Activated B cell treated with CpG ODN at 0.5 μM for 24 hours (primary cell): ENCODE data around the gene AMBP. TPM values are rescaled to one million over a fixed set of nuclear protein-coding genes. Genes with fewer than 3 reads are reported as not detected.
A peak's percentile ranks its signal among the peaks of the same experiment; 100 is the strongest.
"Not testable (repeated sequence)": the region's sequence is repeated elsewhere in the genome, so short reads cannot be mapped to it uniquely, and the experiment has no call there.

Source experiments
- ATAC-seq: fragments of 200-7000 bp; cut with Tn5 transposase; one replicate; pipeline ENCODE4 v1.10.0; 2021; ENCODE audit warnings: low read depth, mild to moderate bottlenecking, moderate library complexity
- CTCF ChIA-PET: fragments of 350-600 bp; sonication (Branson Sonifier 250); formaldehyde crosslinking; loops from one replicate; lab custom pipeline; 2021; ENCODE audit warnings: antibody characterized with exemption; lab: Charles Lee
- POLR2A ChIA-PET: fragments of 350-600 bp; sonication (Branson Sonifier 250); formaldehyde crosslinking; loops from one replicate; lab custom pipeline; 2021; ENCODE audit warnings: antibody characterized with exemption; lab: Charles Lee
- DNase-seq: peaks from one replicate; pipeline ENCODE4 v3.0.0; 2022
- H3K27ac Mint-ChIP-seq: one replicate; pipeline ENCODE4 v1.8.0; 2020; ENCODE audit warnings: mixed read lengths
- H3K27me3 Mint-ChIP-seq: one replicate; pipeline ENCODE4 v1.8.0; 2021; ENCODE audit warnings: mixed read lengths
- H3K36me3 Mint-ChIP-seq: one replicate; pipeline ENCODE4 v1.8.0; 2021; ENCODE audit warnings: low read depth, mixed read lengths
- H3K4me1 Mint-ChIP-seq: one replicate; pipeline ENCODE4 v1.8.0; 2021; ENCODE audit warnings: mixed read lengths
- H3K4me3 Mint-ChIP-seq: one replicate; pipeline ENCODE4 v1.8.0; 2020; ENCODE audit warnings: mild to moderate bottlenecking, mixed read lengths
- H3K9me3 Mint-ChIP-seq: one replicate; pipeline ENCODE4 v1.8.0; 2020; ENCODE audit warnings: mixed read lengths
- CTCF ChIP-seq: fragments of 200-600 bp; IDR thresholded peaks from one replicate; pipeline ENCODE4 v1.8.0; 2022; ENCODE audit warnings: antibody characterized with exemption, mild to moderate bottlenecking
- intact Hi-C: fragments of 100-400 bp; cut with micrococcal nuclease; formaldehyde crosslinking; loops from one replicate; pipeline ENCODE4 v1.15.1; 2024
- total RNA-seq: library from RNA; stranded (reverse); gene quantifications from 2 replicates; pipeline ENCODE4 v1.2.3, GENCODE V29; 2022

AMBP gene
- total RNA-seq, 1 donor from 2014 or later: not detected

GRCh38 chr9:114085387-114085789 lies 7.3 kb upstream of the AMBP start:
- intact Hi-C loops: no loop called here
- no peak overlapping the region for H3K4me3 Mint-ChIP-seq
- ChIA-PET CTCF (no interaction called here), POLR2A (no interaction called here)
- H3K9me3 Mint-ChIP-seq: no peaks in the 10 kb centered on the region
- H3K36me3 Mint-ChIP-seq: no peaks in the 10 kb centered on the region
- peaks cover 4% of the 10 kb centered on the region for H3K27me3 Mint-ChIP-seq
- no peak for TF ChIP-seq CTCF
- H3K4me1 Mint-ChIP-seq: no peaks in the 10 kb centered on the region
- no peak overlapping the region for H3K27ac Mint-ChIP-seq
- DNase-seq: no peak
- no peak for ATAC-seq

GRCh38 chr9:114084282-114085073 lies 6.4 kb upstream of the AMBP start:
- Mint-ChIP-seq H3K4me3 (no peak overlapping the region), H3K27ac (no peak overlapping the region), H3K36me3 (no peaks in the 10 kb centered on the region), H3K27me3 (peaks cover 3% of the 10 kb centered on the region), H3K9me3 (no peaks in the 10 kb centered on the region), H3K4me1 (no peaks in the 10 kb centered on the region)
- ATAC-seq (no peak), DNase-seq (no peak)
- ChIA-PET POLR2A (no interaction called here), CTCF (interaction anchor here (0.9 to 3.0 kb wide), 2 partner anchors 17 to 206 kb away, joined by 3 to 22 read pairs; no protein-coding TSS in a partner anchor)
- no peak for TF ChIP-seq CTCF
- intact Hi-C loops: no loop called here

GRCh38 chr9:114083666-114084065 lies 5.6 kb upstream of the AMBP start:
- H3K27ac Mint-ChIP-seq: no peak overlapping the region
- DNase-seq: no peak
- H3K27me3 Mint-ChIP-seq: peaks cover 2% of the 10 kb centered on the region
- H3K36me3 Mint-ChIP-seq: no peaks in the 10 kb centered on the region
- H3K9me3 Mint-ChIP-seq: no peaks in the 10 kb centered on the region
- no peak for ATAC-seq
- no peak for TF ChIP-seq CTCF
- H3K4me3 Mint-ChIP-seq: no peak overlapping the region
- intact Hi-C loops: no loop called here
- CTCF ChIA-PET: interaction anchor here (3.0 kb wide), 1 partner anchor 207 kb away, joined by 22 read pairs; no protein-coding TSS in a partner anchor
- POLR2A ChIA-PET: no interaction called here
- no peaks in the 10 kb centered on the region for H3K4me1 Mint-ChIP-seq

DNA sequence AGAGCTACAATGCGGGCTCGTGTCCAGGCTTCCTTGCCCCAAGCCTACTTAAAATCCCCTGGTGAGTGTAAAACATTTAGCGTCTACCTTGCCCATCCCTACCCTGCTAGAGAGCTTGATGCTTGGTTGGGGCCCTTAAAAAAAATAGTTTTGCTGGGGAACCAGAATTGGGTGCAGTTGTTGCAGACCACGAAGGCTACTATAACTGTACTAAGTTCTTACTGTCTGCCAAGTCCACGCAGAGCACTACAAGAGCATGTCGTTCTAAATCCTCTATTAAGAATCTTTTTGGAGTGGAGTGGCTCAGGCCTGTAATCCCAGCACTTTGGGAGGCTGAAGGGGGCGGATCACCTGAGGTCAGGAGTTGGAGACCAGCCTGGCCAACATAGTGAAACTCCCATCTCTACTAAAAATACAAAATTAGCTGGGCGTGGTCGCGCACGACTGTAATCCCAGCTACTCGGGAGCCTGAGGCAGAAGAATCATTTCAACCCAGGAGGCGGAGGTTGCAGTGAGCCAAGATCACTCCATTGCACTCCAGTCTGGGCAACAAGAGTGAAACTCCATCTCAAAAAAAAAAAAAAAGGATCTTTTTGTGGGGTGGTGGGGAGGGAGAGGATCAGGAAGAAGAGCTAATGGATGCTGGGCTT lies 4.8 kb upstream of the AMBP start:
- H3K36me3 Mint-ChIP-seq, ATAC-seq, H3K9me3 Mint-ChIP-seq, H3K4me1 Mint-ChIP-seq, H3K27ac Mint-ChIP-seq, DNase-seq, POLR2A ChIA-PET, H3K4me3 Mint-ChIP-seq, H3K27me3 Mint-ChIP-seq: not testable (repeated sequence)
- intact Hi-C loops: loop anchor here (1.0 kb wide), 2 partner anchors 208 to 222 kb away; no protein-coding TSS in a partner anchor
- CTCF ChIA-PET: interaction anchor here (0.6 to 3.0 kb wide), 14 partner anchors 9 to 1415 kb away, joined by 3 to 22 read pairs (median 3); partner anchors contain the start of gene KIF12

DNA sequence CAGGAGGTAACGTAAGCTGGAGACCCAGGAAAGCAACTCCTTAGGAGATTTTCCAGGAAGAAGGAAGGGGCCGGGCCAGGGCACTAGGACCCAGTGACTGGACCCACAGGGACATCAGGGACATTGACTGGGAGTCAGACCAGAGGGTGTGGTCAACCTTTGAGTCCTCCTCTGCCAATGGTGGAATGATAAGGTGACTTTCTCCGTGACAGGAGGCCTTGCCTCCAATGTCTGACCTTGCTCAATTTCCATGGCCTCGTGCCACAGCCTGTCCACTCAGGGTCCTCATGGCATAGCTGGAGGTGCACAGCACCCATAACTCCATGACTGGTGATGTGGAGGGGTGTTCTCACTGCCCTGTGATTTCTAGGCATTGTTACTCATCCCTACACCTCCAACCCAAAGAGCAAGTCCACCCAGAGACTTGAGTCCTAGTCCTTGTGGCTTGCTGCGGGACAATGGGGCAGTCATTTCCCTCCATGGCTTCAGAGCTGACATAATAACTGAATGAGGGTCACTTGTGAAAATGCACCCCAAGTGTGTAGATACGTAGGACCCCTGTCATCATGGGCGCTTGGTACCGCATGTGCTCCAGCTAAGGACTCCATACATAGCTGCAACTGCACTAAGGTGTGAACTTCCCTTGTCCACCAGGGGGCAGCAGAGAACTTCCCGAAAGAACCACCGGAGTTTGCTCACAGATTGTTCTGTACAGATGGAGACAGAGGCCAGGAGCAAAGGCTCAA lies 4.1 kb upstream of the AMBP start:
- H3K27me3 Mint-ChIP-seq: peaks cover under 1% of the 10 kb centered on the region
- peak; percentile 71 for ATAC-seq
- POLR2A ChIA-PET: no interaction called here
- H3K27ac Mint-ChIP-seq: no peak overlapping the region
- H3K4me3 Mint-ChIP-seq: no peak overlapping the region
- H3K9me3 Mint-ChIP-seq: no peaks in the 10 kb centered on the region
- no peaks in the 10 kb centered on the region for H3K4me1 Mint-ChIP-seq
- CTCF ChIA-PET: interaction anchor here (0.6 to 3.0 kb wide), 15 partner anchors 8 to 1416 kb away, joined by 3 to 22 read pairs (median 3); partner anchors contain the start of gene KIF12
- H3K36me3 Mint-ChIP-seq: no peaks in the 10 kb centered on the region
- DNase-seq: peak; percentile 57
- TF ChIP-seq CTCF: peak; percentile 54
- intact Hi-C loops: loop anchor here (1.0 kb wide), 2 partner anchors 209 to 223 kb away; no protein-coding TSS in a partner anchor
